Activated naive CD8-positive, alpha-beta T cell treated with anti-CD3 and anti-CD28 coated beads, Interleukin-2, amount 50 U/mL, for 24 hours (primary cell): Measurements from ENCODE around the gene FLT1.

Experiments
- ATAC-seq: fragments of 150-1000 bp; cut with Tn5 transposase; one replicate; pipeline ENCODE4 v1.10.0; 2021
- DNase-seq: peaks from one replicate; pipeline ENCODE4 v3.0.0; 2021
- H3K27ac Mint-ChIP-seq: one replicate; pipeline ENCODE4 v1.8.0; 2021; ENCODE audit warnings: mild to moderate bottlenecking, mixed read lengths
- H3K27me3 Mint-ChIP-seq: one replicate; pipeline ENCODE4 v1.8.0; 2021; ENCODE audit warnings: mixed read lengths
- H3K36me3 Mint-ChIP-seq: one replicate; pipeline ENCODE4 v1.8.0; 2021; ENCODE audit warnings: low read depth, mixed read lengths
- H3K4me1 Mint-ChIP-seq: one replicate; pipeline ENCODE4 v1.8.0; 2021; ENCODE audit warnings: mixed read lengths
- H3K4me3 Mint-ChIP-seq: one replicate; pipeline ENCODE4 v1.8.0; 2021; ENCODE audit warnings: mild to moderate bottlenecking, moderate library complexity, mixed read lengths
- H3K9me3 Mint-ChIP-seq: one replicate; pipeline ENCODE4 v1.8.0; 2021; ENCODE audit warnings: mixed read lengths

Gene FLT1

DNA sequence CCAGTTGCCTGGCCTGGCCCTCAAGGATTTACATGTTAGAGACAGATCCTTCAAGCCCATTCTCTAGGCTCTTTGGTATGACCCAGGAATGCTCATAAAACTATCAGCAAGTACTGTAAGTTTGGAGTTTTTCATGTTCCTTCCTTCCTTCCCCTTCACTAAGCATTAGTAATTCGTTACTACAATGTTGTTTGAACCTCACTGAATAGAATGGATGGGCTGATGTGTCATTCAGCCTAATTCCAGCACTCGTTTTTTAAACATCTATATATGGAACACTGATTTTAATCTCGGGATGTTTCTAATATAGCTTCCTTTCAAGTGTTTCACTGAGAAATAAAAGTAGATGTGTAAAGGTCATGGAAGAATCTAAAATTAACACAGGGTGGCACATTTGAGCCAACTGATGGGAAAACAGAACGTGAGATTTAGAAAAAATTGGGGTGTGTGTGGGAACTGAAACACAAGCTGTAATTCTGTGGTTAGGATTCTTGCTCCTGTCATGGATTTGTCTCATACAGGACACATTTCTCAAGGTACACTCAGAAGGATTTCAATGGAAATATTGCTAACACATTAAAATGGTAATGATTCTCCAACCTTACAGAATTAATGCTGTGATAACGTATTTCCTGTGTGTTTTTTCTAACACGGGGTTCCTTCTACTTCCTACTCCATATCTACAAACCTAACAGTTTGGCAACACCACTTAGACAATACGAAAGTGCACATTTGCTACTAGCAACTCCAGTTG is 93.4 kb downstream of the FLT1 start:
- ATAC-seq (no peak), DNase-seq (no peak)
- Mint-ChIP-seq H3K4me1 (peaks cover 8% of the 10 kb centered on the region), H3K36me3 (no peaks in the 10 kb centered on the region), H3K9me3 (no peaks in the 10 kb centered on the region), H3K27ac (no peak overlapping the region), H3K27me3 (no peaks in the 10 kb centered on the region), H3K4me3 (no peak overlapping the region)

- no peaks in the 10 kb centered on the region for H3K36me3 Mint-ChIP-seq
- DNase-seq (no peak), ATAC-seq (no peak)
- no peaks in the 10 kb centered on the region for H3K9me3 Mint-ChIP-seq
- H3K27me3 Mint-ChIP-seq = no peaks in the 10 kb centered on the region
- H3K4me1 Mint-ChIP-seq = no peaks in the 10 kb centered on the region
- H3K4me3 Mint-ChIP-seq = no peak overlapping the region
- no peak overlapping the region for H3K27ac Mint-ChIP-seq
Observed at GRCh38 chr13:28396053-28396452, 98.9 kb downstream of the FLT1 start.

DNA sequence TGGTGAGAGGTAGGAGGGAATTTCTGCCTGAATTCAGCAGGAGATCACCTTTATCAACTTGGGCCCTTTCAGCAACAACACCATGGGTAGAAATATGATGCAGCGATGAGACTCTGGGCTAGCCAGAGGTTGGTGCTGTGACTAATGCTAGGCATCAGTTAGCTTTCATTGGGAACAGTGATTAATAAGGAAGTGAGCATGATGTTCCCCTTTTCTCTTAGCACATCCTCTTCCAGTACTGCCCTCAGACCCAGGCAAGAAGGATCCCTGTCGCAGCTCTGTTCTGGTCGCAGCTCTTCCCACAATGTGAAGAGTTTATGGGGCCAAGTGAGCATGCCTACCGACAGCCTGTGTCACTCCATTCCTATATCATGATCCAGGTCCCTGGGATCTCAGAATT is 100.5 kb downstream of the FLT1 start:
- no peaks in the 10 kb centered on the region for H3K27me3 Mint-ChIP-seq
- DNase-seq = no peak
- no peak for ATAC-seq
- H3K4me1 Mint-ChIP-seq = no peaks in the 10 kb centered on the region
- no peaks in the 10 kb centered on the region for H3K9me3 Mint-ChIP-seq
- H3K4me3 Mint-ChIP-seq = no peak overlapping the region
- H3K27ac Mint-ChIP-seq = no peak overlapping the region
- no peaks in the 10 kb centered on the region for H3K36me3 Mint-ChIP-seq

DNA sequence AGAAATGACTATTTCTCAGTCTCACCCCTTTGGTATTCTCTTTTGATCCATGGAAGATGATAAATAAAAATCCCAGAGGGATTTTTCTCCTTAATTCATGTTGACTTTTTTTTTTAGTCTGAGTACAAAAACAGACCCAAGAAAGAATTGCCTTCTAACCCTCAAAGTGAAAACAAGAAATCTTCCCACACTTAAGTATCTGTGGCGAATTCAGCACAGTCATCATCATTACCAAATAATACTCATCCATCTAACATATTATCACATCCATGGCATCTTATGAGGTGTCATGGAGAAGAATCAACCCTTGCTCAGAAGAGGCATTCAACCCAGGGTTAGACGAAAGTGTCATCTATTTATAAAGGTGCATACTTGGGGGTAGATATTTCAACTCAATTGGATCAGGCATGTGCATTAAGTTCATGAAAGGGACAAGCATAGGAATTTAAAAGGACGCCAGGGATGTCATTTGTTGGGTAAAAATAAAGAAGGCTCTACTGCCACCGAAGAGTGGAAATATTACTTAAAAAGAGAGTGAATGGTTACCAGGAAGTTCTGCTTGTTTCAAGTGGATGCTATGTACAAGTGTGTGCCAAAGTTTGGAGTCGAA is 101.9 kb downstream of the FLT1 start:
- no peaks in the 10 kb centered on the region for H3K36me3 Mint-ChIP-seq
- H3K4me3 Mint-ChIP-seq = no peak overlapping the region
- no peak overlapping the region for H3K27ac Mint-ChIP-seq
- no peaks in the 10 kb centered on the region for H3K9me3 Mint-ChIP-seq
- DNase-seq (no peak), ATAC-seq (no peak)
- no peaks in the 10 kb centered on the region for H3K4me1 Mint-ChIP-seq
- H3K27me3 Mint-ChIP-seq = no peaks in the 10 kb centered on the region

DNA sequence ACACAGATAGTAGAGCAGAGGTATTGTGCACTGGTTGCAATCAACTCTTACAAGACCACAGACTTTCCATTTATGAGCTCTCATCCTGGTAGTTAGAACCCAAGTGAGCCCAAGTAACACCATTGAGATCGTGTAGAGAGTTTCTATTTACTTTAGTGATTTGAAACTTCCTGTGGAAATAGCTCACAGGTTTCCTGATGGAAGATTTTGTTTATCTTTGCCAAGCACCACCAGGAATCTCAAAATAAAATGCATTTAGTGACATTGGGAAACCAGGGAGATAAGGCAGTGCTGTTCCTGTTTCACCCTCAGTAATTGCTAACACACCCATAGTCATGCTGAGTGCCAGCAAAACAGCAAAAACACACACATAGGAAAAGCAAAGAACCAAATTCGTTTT is 102.5 kb downstream of the FLT1 start:
- Mint-ChIP-seq H3K4me3 (no peak overlapping the region), H3K36me3 (no peaks in the 10 kb centered on the region), H3K9me3 (no peaks in the 10 kb centered on the region), H3K27me3 (no peaks in the 10 kb centered on the region), H3K4me1 (no peaks in the 10 kb centered on the region), H3K27ac (no peak overlapping the region)
- ATAC-seq (no peak), DNase-seq (no peak)

- H3K4me1 Mint-ChIP-seq = peaks cover 4% of the 10 kb centered on the region
- ATAC-seq = no peak
- H3K27ac Mint-ChIP-seq = no peak overlapping the region
- no peaks in the 10 kb centered on the region for H3K9me3 Mint-ChIP-seq
- H3K27me3 Mint-ChIP-seq = no peaks in the 10 kb centered on the region
- no peak overlapping the region for H3K4me3 Mint-ChIP-seq
- no peak for DNase-seq
- no peaks in the 10 kb centered on the region for H3K36me3 Mint-ChIP-seq
Observed at GRCh38 chr13:28387740-28388501, 107.0 kb downstream of the FLT1 start.

DNA sequence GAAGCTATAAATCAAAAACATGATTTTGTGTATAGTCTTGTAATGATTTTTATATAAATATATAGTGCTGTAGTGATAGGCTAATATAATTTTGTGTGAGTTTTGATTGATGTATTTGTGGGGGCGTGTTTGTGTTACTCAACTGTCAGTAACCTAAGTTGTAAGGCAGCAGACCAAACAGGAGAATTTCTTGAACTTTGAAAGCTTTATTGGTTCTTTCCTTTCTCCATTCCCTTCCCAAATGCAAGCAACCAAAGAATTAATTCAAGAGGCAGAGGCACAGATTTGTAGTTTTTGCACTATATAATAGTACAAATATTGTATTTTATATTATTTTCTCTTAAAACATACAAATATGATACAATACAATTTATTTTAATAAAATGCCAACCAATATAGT is 109.6 kb downstream of the FLT1 start:
- ATAC-seq (no peak), DNase-seq (no peak)

GRCh38 chr13:28384789-28385188 is 110.1 kb downstream of the FLT1 start:
- ATAC-seq = no peak
- peaks cover 4% of the 10 kb centered on the region for H3K36me3 Mint-ChIP-seq
- no peak for DNase-seq
- no peaks in the 10 kb centered on the region for H3K27me3 Mint-ChIP-seq
- H3K4me3 Mint-ChIP-seq = no peak overlapping the region
- H3K4me1 Mint-ChIP-seq = peaks cover 4% of the 10 kb centered on the region
- H3K9me3 Mint-ChIP-seq = no peaks in the 10 kb centered on the region
- no peak overlapping the region for H3K27ac Mint-ChIP-seq

More for the DNA sequence above, 109.6 kb downstream of the FLT1 start:
- H3K4me1 Mint-ChIP-seq = peaks cover 4% of the 10 kb centered on the region
- no peaks in the 10 kb centered on the region for H3K9me3 Mint-ChIP-seq
- H3K27me3 Mint-ChIP-seq = no peaks in the 10 kb centered on the region
- H3K27ac Mint-ChIP-seq = no peak overlapping the region
- peaks cover 4% of the 10 kb centered on the region for H3K36me3 Mint-ChIP-seq
- H3K4me3 Mint-ChIP-seq = no peak overlapping the region

GRCh38 chr13:28380319-28380718 is 114.6 kb downstream of the FLT1 start:
- Mint-ChIP-seq H3K4me1 (peaks cover 4% of the 10 kb centered on the region), H3K4me3 (no peak overlapping the region), H3K27ac (no peak overlapping the region), H3K36me3 (peaks cover 4% of the 10 kb centered on the region), H3K9me3 (no peaks in the 10 kb centered on the region), H3K27me3 (no peaks in the 10 kb centered on the region)
- ATAC-seq (no peak), DNase-seq (no peak)

DNA sequence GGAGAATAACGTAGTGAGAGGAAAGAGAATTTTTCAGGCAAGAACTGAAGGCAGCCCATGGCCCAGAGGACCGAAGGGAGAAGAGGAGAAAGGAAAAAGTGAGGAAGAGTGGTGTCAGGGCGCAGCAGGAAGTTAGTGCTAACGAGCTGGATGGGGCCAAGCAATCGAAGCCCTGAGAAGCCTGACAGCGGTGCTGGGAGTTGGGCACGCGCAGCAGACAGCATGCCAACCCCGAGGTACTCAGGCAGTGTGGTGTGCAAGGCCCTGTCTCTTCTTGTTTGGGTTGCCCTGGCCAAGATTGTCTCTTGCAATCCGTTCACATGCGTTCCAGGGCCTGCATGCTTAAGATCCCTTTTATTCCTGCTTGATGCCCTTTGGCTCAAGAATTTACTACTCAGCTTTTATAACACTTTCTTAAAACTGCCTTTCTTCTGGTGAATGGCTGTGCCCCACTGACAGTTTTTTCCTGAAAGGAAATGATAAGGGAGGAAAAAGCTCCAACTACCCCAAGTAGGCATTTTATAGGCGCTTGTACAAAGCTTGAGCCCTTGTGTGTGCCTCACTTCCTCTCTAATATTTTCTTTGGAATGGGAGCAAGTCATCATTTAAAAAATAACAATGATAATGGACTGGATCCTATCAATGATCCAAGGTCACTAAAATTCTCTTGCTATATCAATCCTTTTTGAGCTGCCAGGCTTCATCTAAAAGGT is 115.4 kb downstream of the FLT1 start:
- ATAC-seq (no peak), DNase-seq (no peak)
- Mint-ChIP-seq H3K27ac (no peak overlapping the region), H3K4me3 (no peak overlapping the region), H3K27me3 (no peaks in the 10 kb centered on the region), H3K9me3 (no peaks in the 10 kb centered on the region), H3K36me3 (peaks cover 4% of the 10 kb centered on the region), H3K4me1 (peaks cover under 1% of the 10 kb centered on the region)

DNA sequence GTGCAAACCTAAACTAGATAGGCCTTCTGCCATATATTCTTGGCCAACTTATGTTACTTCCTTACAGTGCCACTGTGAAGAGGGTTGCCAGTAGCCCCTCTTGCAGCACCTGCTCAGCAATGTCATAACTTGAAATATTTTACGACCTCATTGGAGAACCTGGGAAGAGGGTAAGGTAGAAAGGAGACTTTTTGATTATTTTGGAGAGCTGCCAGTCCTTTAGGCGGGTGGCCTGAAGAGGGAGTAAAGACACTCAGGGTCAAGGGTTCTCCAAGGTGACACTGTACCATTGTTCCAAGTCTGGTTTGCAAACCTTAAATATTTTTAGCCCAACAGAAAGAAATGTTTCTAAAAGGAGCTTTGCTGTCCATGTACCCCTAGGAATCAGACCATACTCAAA is 118.3 kb downstream of the FLT1 start:
- Mint-ChIP-seq H3K27me3 (no peaks in the 10 kb centered on the region), H3K4me1 (no peaks in the 10 kb centered on the region), H3K27ac (no peak overlapping the region), H3K9me3 (no peaks in the 10 kb centered on the region), H3K4me3 (no peak overlapping the region), H3K36me3 (no peaks in the 10 kb centered on the region)
- DNase-seq (no peak), ATAC-seq (no peak)

DNA sequence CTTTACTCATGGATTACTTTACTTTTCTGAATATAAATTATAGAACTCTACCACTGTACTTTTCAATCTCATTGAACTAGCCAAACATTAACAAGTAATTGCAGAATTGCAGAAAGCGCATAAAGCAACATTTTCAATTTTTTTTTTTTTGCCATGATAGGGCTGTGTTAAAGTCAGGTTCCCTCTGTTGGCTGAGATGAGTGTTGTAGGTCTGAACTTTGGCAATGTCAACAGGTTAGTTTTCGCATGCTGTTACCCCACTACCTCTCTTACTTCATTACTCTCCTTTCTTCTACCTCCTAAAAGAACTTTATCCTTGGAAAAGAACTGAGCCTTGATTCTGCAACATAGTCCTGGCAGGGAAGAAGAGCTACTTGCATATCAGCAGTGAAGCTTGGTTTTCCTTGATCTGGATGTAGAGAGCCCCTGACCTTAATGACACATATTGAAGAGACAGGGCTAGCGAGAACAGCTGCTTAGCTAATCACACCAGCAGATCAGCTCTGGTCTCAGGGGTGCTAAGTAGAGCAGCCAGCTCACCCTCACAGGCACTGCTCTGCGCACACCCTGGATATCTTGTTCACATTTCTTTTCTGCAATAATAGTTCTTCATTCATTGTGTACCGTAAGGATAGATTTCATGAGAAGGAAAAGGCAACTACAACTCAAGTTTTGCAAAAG is 119.5 kb downstream of the FLT1 start:
- no peak overlapping the region for H3K27ac Mint-ChIP-seq

GRCh38 chr13:28373810-28374209 is 121.1 kb downstream of the FLT1 start:
- Mint-ChIP-seq H3K36me3 (no peaks in the 10 kb centered on the region), H3K4me3 (no peak overlapping the region), H3K27ac (no peak overlapping the region), H3K27me3 (no peaks in the 10 kb centered on the region), H3K9me3 (no peaks in the 10 kb centered on the region), H3K4me1 (no peaks in the 10 kb centered on the region)
- DNase-seq = no peak
- ATAC-seq = no peak

More for the DNA sequence above, 119.5 kb downstream of the FLT1 start:
- Mint-ChIP-seq H3K27me3 (no peaks in the 10 kb centered on the region), H3K4me3 (no peak overlapping the region), H3K4me1 (no peaks in the 10 kb centered on the region), H3K36me3 (no peaks in the 10 kb centered on the region), H3K9me3 (no peaks in the 10 kb centered on the region)
- ATAC-seq = no peak
- no peak for DNase-seq

- DNase-seq = no peak
- no peaks in the 10 kb centered on the region for H3K9me3 Mint-ChIP-seq
Observed at GRCh38 chr13:28370448-28370847, 124.5 kb downstream of the FLT1 start.

More at GRCh38 chr13:28370448-28370847, 124.5 kb downstream of the FLT1 start:
- ATAC-seq = no peak
- Mint-ChIP-seq H3K4me1 (no peaks in the 10 kb centered on the region), H3K27ac (no peak overlapping the region), H3K36me3 (peaks cover 1% of the 10 kb centered on the region), H3K27me3 (peaks cover 2% of the 10 kb centered on the region), H3K4me3 (no peak overlapping the region)
